Panc1 (cell line): ENCODE data around the gene RBMS3. TPM values are rescaled to one million over a fixed set of nuclear protein-coding genes. Genes with fewer than 3 reads are reported as not detected.

Experiments used
- ATAC-seq: fragments of 200-7000 bp; cut with Tn5 transposase; 2 replicates; pipeline ENCODE4 v1.9.1; 2020; ENCODE audit warnings: mild to moderate bottlenecking, moderate library complexity
- BruUV-seq: library from RNA; stranded (reverse); fragments of 400-500 nt; replicated peaks from 2 replicates; lab custom pipeline; 2021; lab: Mats Ljungman, UMichigan
- CTCF ChIA-PET: fragments of 300-600 bp; sonication (Branson Sonifier 250); formaldehyde crosslinking; loops from one replicate; lab custom pipeline; 2022; ENCODE audit warnings: antibody characterized with exemption; lab: Charles Lee
- POLR2A ChIA-PET: fragments of 300-600 bp; sonication (Branson Sonifier 250); formaldehyde crosslinking; loops from one replicate; lab custom pipeline; 2022; ENCODE audit warnings: antibody characterized with exemption; lab: Charles Lee
- DNase-seq: peaks from one replicate; pipeline ENCODE4 v3.0.0-alpha.2; 2010; ENCODE audit warnings: low read depth, low spot score
- H3K27ac ChIP-seq: 2 replicates; pipeline ENCODE4 v1.5.1; 2011; ENCODE audit warnings: mild to moderate bottlenecking, low read length, inconsistent platforms
- H3K27me3 ChIP-seq: fragments of 200-500 bp; sonication (Bioruptor generic); 2 replicates; pipeline ENCODE4 v1.6.0; 2014; ENCODE audit warnings: low read length, inconsistent platforms; ENCODE audit not compliant: control insufficient read depth, insufficient read depth
- H3K36me3 ChIP-seq: fragments of 200-500 bp; sonication (Bioruptor generic); 2 replicates; pipeline ENCODE4 v1.5.1; 2014; ENCODE audit warnings: inconsistent platforms, mild to moderate bottlenecking, low read length, moderate library complexity; ENCODE audit not compliant: control insufficient read depth, insufficient read depth
- H3K4me1 ChIP-seq: 2 replicates; pipeline ENCODE4 v1.5.1; 2011; ENCODE audit warnings: inconsistent platforms, mild to moderate bottlenecking, low read length, moderate library complexity; ENCODE audit not compliant: control insufficient read depth, insufficient read depth
- H3K4me3 ChIP-seq, 2 experiments: 2 replicates each; pipeline ENCODE4 v1.5.1; 2011 to 2012; ENCODE audit warnings: low read depth in 2 of 2, low read length in 2 of 2, mild to moderate bottlenecking in 2 of 2, inconsistent platforms in 1 of 2, moderate library complexity in 1 of 2
- H3K9me3 ChIP-seq: fragments of 200-500 bp; sonication (Bioruptor generic); 2 replicates; pipeline ENCODE4 v1.5.1; 2014; ENCODE audit warnings: low read depth, mild to moderate bottlenecking, inconsistent platforms, low read length, moderate library complexity; ENCODE audit not compliant: control insufficient read depth, insufficient read depth
- POLR2AphosphoS5 ChIP-seq: IDR thresholded peaks from 2 replicates; pipeline ENCODE4 v1.6.1; 2012; ENCODE audit warnings: mild to moderate bottlenecking, low read depth, low read length, moderate library complexity
- SIN3A ChIP-seq: IDR thresholded peaks from 2 replicates; pipeline ENCODE4 v1.6.1; 2012; ENCODE audit warnings: low read depth, mild to moderate bottlenecking, low read length, moderate library complexity, borderline replicate concordance; ENCODE audit not compliant: insufficient read depth
- TCF7L2 ChIP-seq: IDR thresholded peaks from 2 replicates; pipeline ENCODE4 v1.6.1; 2011; ENCODE audit warnings: mild to moderate bottlenecking, low read depth, low read length, inconsistent platforms
- in situ Hi-C: cut with HindIII; loops from 2 replicates; pipeline ENCODE4 v1.10.0; 2016; ENCODE audit warnings: low sequenced_read_pairs, low pct_unique_long_range_greater_than_20kb
- intact Hi-C: fragments of 100-400 bp; cut with micrococcal nuclease; formaldehyde crosslinking; loops from one replicate; pipeline ENCODE4 v1.10.0; 2022; ENCODE audit not compliant: unreplicated experiment
- total RNA-seq: library from RNA; stranded (reverse); gene quantifications from one replicate; pipeline ENCODE4 v1.2.1, GENCODE V29; 2021; ENCODE audit not compliant: unreplicated experiment
- TF ChIP-seq, protein P1 (sequence below), 2 experiments: IDR thresholded peaks; 2 replicates each; pipeline ENCODE4 v1.6.1; 2011 to 2012; ENCODE audit warnings: low read depth in 2 of 2, control low read depth in 1 of 2, low read length in 1 of 2, mild to moderate bottlenecking in 1 of 2, moderate library complexity in 1 of 2; ENCODE audit not compliant: insufficient read depth in 1 of 2
- TF ChIP-seq, protein P2 (sequence below): fragments of 450-650 bp; IDR thresholded peaks from 2 replicates; pipeline ENCODE4 v1.5.1; 2017; ENCODE audit warnings: mild to moderate bottlenecking

The RBMS3 gene
- total RNA-seq, 1 experiment from 2014 or later: 1.1 TPM

DNA sequence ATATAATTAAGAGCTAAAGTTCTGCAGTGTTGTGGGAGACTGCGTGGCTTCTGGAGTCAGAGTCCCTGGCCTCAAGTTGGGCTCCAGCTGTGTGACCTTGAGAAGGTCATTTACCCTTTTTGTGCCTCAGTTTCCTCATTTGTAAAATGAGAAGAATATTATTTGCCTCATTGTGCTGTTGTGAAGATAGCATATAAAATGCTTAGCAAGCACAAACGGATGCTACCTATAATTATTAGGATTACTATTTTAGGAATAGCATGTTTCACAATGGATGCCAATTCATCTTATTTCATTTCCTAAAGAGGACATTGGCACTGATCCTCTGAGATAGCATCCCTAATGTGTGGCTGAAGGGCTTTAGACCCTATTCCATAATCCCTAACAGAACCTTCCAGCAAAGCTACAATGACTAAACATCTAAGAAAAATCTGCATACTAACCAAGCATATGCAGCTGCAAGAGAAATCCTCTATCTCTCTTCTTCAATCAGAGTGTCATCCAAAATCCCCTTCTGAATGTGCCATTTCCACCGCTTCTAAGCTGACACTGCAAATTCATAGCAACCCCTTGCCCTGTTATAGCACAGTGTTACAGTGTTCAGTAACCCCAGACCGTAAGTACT lies 148.3 kb downstream of the RBMS3 start:
- ATAC-seq (no peak), DNase-seq (no peak)
- no peaks in the 10 kb centered on the region for H3K36me3 ChIP-seq
- H3K9me3 ChIP-seq: no peaks in the 10 kb centered on the region
- TF ChIP-seq SIN3A (no peak), TCF7L2 (no peak), POLR2AphosphoS5 (no peak)
- TF ChIP-seq, protein P1, sequence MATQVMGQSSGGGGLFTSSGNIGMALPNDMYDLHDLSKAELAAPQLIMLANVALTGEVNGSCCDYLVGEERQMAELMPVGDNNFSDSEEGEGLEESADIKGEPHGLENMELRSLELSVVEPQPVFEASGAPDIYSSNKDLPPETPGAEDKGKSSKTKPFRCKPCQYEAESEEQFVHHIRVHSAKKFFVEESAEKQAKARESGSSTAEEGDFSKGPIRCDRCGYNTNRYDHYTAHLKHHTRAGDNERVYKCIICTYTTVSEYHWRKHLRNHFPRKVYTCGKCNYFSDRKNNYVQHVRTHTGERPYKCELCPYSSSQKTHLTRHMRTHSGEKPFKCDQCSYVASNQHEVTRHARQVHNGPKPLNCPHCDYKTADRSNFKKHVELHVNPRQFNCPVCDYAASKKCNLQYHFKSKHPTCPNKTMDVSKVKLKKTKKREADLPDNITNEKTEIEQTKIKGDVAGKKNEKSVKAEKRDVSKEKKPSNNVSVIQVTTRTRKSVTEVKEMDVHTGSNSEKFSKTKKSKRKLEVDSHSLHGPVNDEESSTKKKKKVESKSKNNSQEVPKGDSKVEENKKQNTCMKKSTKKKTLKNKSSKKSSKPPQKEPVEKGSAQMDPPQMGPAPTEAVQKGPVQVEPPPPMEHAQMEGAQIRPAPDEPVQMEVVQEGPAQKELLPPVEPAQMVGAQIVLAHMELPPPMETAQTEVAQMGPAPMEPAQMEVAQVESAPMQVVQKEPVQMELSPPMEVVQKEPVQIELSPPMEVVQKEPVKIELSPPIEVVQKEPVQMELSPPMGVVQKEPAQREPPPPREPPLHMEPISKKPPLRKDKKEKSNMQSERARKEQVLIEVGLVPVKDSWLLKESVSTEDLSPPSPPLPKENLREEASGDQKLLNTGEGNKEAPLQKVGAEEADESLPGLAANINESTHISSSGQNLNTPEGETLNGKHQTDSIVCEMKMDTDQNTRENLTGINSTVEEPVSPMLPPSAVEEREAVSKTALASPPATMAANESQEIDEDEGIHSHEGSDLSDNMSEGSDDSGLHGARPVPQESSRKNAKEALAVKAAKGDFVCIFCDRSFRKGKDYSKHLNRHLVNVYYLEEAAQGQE (IDR thresholded peaks at IDR 0.05; ENCODE audit: insufficient read depth in 1 of 2, low read depth in 2 of 2, low read length in 1 of 2): no peak
- TF ChIP-seq, protein P2, sequence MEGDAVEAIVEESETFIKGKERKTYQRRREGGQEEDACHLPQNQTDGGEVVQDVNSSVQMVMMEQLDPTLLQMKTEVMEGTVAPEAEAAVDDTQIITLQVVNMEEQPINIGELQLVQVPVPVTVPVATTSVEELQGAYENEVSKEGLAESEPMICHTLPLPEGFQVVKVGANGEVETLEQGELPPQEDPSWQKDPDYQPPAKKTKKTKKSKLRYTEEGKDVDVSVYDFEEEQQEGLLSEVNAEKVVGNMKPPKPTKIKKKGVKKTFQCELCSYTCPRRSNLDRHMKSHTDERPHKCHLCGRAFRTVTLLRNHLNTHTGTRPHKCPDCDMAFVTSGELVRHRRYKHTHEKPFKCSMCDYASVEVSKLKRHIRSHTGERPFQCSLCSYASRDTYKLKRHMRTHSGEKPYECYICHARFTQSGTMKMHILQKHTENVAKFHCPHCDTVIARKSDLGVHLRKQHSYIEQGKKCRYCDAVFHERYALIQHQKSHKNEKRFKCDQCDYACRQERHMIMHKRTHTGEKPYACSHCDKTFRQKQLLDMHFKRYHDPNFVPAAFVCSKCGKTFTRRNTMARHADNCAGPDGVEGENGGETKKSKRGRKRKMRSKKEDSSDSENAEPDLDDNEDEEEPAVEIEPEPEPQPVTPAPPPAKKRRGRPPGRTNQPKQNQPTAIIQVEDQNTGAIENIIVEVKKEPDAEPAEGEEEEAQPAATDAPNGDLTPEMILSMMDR: no peak
- no peaks in the 10 kb centered on the region for H3K27me3 ChIP-seq
- ChIA-PET CTCF (no interaction called here), POLR2A (no interaction called here)
- H3K4me3 ChIP-seq: no peak overlapping the region
- in situ Hi-C loops (no loop called here), intact Hi-C loops (no loop called here)
- H3K27ac ChIP-seq: no peak overlapping the region
- H3K4me1 ChIP-seq: no peaks in the 10 kb centered on the region
- BruUV-seq: no TSS peak

DNA sequence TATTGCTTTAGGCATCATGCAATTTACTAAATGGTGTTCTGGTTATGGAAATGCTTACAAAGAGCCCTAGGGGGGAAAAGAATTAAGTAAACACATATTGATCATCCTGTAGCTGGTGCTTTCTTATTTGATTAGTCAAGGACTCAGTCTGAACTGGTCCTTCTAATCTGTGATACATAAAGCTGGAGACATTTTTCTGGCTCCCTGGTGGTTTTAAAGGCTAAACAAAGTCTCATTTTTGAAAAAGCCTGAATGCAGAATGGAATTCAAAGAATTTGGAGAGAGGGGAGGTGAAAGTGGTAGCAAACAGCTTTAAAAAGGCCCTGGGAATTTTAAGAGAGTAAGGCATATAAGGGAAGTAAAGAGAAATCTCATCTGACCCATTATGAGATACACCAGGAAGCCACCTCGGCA lies 149.7 kb downstream of the RBMS3 start:
- Histone ChIP-seq H3K4me3 (no peak overlapping the region), H3K4me1 (no peaks in the 10 kb centered on the region), H3K27me3 (no peaks in the 10 kb centered on the region), H3K9me3 (no peaks in the 10 kb centered on the region), H3K27ac (no peak overlapping the region), H3K36me3 (no peaks in the 10 kb centered on the region)
- ChIA-PET CTCF (no interaction called here), POLR2A (no interaction called here)
- in situ Hi-C loops: no loop called here
- TF ChIP-seq POLR2AphosphoS5 (no peak), TCF7L2 (no peak), SIN3A (no peak)
- TF ChIP-seq, protein P2: no peak
- TF ChIP-seq, protein P1 (IDR thresholded peaks at IDR 0.05; ENCODE audit: insufficient read depth in 1 of 2, low read depth in 2 of 2, low read length in 1 of 2): no peak
- ATAC-seq (no peak), DNase-seq (no peak)
- intact Hi-C loops: no loop called here
- no TSS peak for BruUV-seq
